Esophagus muscularis mucosa (tissue), 4 donors: ENCODE results near the gene RBM4.

Source experiments
- EP300 ChIP-seq: sonication (generic); formaldehyde crosslinking; IDR thresholded peaks from one replicate; pipeline ENCODE4 v1.6.1; 2017; ENCODE audit warnings: antibody characterized with exemption
- POLR2A ChIP-seq: fragments of 450-650 bp; IDR thresholded peaks from one replicate; pipeline ENCODE4 v1.6.1; 2017; ENCODE audit warnings: antibody characterized with exemption, moderate library complexity, mild to moderate bottlenecking, low read depth
- POLR2AphosphoS5 ChIP-seq, 2 donors: sonication (generic); formaldehyde crosslinking; IDR thresholded peaks; one replicate each; pipeline ENCODE4 v1.6.1; 2017; ENCODE audit warnings: antibody characterized with exemption in 2 of 2
- TF ChIP-seq, protein P1 (sequence below), 3 experiments: fragments of 200-600 bp in 2 of 3; fragments of 450-650 bp in 1 of 3; sonication (generic) in 2 of 3; IDR thresholded peaks; one replicate each; pipeline ENCODE4 v1.5.1; 2017 to 2019; ENCODE audit warnings: antibody characterized with exemption in 3 of 3, mild to moderate bottlenecking in 2 of 3, moderate library complexity in 1 of 3

DNA sequence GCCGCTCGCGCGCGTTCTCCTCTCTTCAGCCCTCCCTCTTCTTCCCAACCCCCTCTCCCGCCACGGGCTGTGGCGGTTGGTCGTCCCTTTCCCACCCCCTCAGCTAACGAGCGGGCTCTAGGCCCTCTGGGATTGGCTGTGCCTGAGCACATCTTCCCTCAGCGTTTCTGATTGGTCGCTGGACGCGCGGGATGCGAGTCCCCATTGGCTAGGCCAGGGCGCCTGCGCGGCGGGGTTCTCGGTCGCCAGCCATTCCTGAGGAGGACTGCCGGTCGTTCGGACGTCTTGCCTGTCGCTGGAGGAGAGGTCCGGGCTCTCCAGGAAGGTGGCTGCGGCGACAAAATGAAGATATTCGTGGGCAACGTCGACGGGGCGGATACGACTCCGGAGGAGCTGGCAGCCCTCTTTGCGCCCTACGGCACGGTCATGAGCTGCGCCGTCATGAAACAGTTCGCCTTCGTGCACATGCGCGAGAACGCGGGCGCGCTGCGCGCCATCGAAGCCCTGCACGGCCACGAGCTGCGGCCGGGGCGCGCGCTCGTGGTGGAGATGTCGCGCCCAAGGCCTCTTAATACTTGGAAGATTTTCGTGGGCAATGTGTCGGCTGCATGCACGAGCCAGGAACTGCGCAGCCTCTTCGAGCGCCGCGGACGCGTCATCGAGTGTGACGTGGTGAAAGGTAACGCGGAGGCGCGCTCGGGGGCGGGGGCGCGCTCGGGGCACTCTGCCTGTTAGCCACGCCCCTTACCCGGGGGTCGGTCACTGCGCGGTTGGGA is 21.9 kb upstream of the RBM4 start, which contains the start of gene RBM14:
- TF ChIP-seq, protein P1, sequence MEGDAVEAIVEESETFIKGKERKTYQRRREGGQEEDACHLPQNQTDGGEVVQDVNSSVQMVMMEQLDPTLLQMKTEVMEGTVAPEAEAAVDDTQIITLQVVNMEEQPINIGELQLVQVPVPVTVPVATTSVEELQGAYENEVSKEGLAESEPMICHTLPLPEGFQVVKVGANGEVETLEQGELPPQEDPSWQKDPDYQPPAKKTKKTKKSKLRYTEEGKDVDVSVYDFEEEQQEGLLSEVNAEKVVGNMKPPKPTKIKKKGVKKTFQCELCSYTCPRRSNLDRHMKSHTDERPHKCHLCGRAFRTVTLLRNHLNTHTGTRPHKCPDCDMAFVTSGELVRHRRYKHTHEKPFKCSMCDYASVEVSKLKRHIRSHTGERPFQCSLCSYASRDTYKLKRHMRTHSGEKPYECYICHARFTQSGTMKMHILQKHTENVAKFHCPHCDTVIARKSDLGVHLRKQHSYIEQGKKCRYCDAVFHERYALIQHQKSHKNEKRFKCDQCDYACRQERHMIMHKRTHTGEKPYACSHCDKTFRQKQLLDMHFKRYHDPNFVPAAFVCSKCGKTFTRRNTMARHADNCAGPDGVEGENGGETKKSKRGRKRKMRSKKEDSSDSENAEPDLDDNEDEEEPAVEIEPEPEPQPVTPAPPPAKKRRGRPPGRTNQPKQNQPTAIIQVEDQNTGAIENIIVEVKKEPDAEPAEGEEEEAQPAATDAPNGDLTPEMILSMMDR (IDR thresholded peaks at IDR 0.05) = no peak
- no peak for TF ChIP-seq EP300
- TF ChIP-seq POLR2AphosphoS5 (IDR thresholded peaks at IDR 0.05) = peak; percentile 99 to 100
- peak; percentile 99 for TF ChIP-seq POLR2A
